ENCODE results near the gene UGP2. TPM values are rescaled to one million over a fixed set of nuclear protein-coding genes. Genes with fewer than 3 reads are reported as not detected.
A peak's percentile ranks its signal among the peaks of the same experiment; 100 is the strongest.
"Not testable (repeated sequence)": the region's sequence is repeated elsewhere in the genome, so short reads cannot be mapped to it uniquely, and the experiment has no call there.

The UGP2 gene
- polyA plus RNA-seq (ENCODE audit: insufficient read length in 4 of 4): 100 to 1,000 TPM in 3 of 4 donors, 10 to 100 TPM in 1; 95.7 to 142 (median 122) TPM

- DNase-seq (ENCODE audit: low read depth in 4 of 4, low spot score in 3 of 4): peak in 3 of 4 donors; percentile 73 to 79 (median 77)
These were observed at the start of gene UGP2 for GRCh38 chr2:63841254-63842022. TSS of gene UGP2 (plus strand) at chr2:63841896. CDS start at chr2:63842186, 290 bp downstream.

DNA sequence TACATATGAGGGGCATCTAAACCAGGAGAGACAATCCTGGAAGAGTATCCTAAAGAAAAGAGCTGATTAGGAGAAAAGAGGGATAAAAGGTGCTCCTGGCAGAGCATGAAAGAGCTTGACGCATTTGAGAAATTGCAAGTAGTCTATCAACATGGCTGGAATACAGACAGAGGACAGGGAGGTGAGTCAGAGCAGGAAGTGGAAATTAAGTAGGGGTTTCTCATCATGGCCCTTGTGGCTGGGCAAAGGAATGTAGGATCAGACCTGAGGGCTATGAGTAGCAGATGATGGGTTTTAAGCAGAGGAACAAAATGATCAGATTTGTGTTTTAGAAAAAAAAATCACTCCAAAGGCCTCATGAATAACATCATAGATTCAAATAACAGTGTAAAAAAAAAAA, 49.2 kb upstream of the UGP2 start:
- DNase-seq (ENCODE audit: low read depth in 4 of 4, low spot score in 3 of 4): no peak

DNA sequence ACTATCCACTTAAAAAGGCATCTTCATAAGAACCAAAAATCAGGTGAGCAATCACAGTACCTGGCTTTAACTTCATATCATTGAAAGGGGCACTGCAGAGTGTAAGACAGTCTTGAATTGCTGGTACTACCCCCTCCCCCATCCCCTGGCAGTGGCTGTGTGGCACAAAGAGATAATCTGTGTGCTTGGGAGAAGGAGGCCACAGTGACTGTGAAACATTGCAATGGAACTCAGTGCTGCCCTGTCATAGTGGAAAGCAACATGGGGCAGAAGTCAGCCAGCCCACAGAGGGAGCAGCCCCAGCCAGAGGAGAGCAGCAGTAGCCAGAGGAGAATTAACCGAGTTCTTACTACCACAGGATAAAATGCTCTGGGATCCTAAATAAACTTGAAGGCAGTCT, 45.3 kb upstream of the UGP2 start:
- DNase-seq (ENCODE audit: low read depth in 4 of 4, low spot score in 3 of 4): no peak

DNA sequence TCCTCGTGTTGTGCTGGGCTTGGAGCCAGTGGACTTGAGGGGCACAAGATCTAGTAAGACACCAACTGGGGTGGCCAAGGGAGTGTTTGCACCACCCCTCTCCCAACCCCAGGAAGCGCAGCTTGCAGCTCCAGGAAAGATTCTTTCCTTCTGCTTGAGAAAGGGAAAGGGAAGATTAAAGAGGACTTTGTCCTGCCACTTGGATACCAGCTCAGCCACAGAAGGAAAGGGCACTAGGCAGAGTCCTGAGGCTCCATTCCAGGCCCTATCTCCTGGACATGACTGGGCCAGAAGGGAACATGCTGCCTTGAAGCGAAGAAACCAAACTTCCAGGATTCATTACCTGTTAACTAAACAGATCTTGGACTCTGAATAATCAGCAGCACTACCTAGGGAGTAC, 44.9 kb upstream of the UGP2 start:
- DNase-seq (ENCODE audit: low read depth in 4 of 4, low spot score in 3 of 4): no peak

GRCh38 chr2:63801455-63801854, 40.2 kb upstream of the UGP2 start:
- no peak for DNase-seq (ENCODE audit: low read depth in 4 of 4, low spot score in 3 of 4)

DNA sequence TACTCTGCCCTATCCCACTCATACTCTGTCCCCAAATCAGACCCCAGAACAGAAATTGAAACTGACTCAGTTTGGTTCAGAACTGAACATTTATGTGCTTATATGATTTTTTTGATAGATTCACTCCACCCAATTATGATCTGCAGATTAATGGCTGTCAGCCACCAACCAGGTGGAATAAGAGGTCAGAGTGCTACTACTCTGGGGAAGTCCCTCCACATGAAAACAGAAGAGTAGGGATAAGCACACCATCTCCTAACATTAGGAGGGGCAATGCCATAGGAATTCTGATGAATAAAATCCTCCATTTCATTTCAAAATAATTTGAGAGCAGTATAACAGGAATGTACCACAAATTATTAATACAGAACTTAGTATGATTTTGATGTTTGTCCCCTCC, 36.3 kb upstream of the UGP2 start:
- no peak for DNase-seq (ENCODE audit: low read depth in 4 of 4, low spot score in 3 of 4)

- not testable (repeated sequence) for DNase-seq (ENCODE audit: low read depth in 4 of 4, low spot score in 3 of 4)
These were observed 33.7 kb upstream of the UGP2 start for GRCh38 chr2:63808036-63808435.

DNA sequence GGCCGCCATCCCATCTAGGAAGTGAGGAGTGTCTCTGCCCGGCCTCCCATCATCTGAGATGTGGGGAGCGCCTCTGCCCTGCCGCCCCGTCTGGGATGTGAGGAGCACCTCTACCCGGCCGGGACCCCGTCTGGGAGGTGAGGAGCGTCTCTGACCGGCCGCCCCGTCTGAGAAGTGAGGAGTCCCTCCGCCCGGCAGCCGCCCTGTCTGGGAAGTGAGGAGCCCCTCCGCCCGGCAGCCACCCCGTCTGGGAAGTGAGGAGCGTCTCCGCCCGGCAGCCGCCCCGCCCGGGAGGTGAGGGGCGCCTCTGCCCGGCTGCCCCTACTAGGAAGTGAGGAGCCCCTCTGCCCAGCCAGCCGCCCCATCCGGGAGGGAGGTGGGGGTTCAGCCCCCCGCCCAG, 32.8 kb upstream of the UGP2 start:
- DNase-seq (ENCODE audit: low read depth in 4 of 4, low spot score in 3 of 4): not testable (repeated sequence)

GRCh38 chr2:63811063-63811462, 30.6 kb upstream of the UGP2 start:
- no peak for DNase-seq (ENCODE audit: low read depth in 4 of 4, low spot score in 3 of 4)

DNA sequence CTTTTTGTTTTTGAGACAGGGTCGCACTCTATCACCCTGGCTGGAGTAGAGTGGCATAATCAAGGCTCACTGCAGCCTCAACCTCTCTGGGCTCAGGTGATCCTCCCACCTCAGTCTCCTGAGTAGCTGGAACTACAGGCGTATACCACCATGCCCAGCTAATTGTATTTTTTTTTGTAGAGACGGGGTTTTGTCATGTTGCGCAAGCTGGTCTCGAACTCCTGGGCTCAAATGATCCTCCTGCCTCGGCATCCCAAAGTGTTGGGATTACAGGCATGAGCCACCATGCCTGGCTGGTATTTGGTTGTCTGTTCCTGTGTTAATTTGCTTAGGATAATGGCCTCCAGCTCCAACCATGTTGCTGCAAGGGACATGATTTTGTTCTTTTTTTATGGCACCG, 29.8 kb upstream of the UGP2 start:
- not testable (repeated sequence) for DNase-seq (ENCODE audit: low read depth in 4 of 4, low spot score in 3 of 4)

GRCh38 chr2:63814114-63814513, 27.6 kb upstream of the UGP2 start:
- DNase-seq (ENCODE audit: low read depth in 4 of 4, low spot score in 3 of 4): no peak

- no peak for DNase-seq (ENCODE audit: low read depth in 4 of 4, low spot score in 3 of 4)
These were observed 24.3 kb upstream of the UGP2 start for GRCh38 chr2:63817382-63817781.

- DNase-seq (ENCODE audit: low read depth in 4 of 4, low spot score in 3 of 4): peak in 1 of 4 donors; percentile 14
These were observed 23.4 kb upstream of the UGP2 start for GRCh38 chr2:63818271-63818670.

DNA sequence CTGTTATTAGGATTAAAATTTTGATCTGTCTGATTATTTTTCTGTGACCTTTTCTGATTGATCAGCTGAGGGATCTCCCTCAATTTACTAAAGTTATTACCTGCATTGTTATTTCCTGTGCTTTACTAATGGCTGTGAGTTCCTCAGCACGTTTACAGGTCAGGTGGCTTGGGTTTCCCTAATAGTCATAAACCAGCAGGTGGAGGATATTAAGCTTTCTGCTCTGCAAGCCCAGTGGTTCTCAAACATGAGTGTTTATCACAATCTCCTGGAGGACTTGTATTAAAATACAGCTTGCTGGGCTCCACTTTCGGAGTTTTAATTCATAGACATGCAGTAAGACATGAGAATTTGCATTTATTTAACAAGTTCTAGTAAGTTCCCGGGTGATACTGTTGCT, 22.4 kb upstream of the UGP2 start:
- DNase-seq (ENCODE audit: low read depth in 4 of 4, low spot score in 3 of 4): no peak

DNA sequence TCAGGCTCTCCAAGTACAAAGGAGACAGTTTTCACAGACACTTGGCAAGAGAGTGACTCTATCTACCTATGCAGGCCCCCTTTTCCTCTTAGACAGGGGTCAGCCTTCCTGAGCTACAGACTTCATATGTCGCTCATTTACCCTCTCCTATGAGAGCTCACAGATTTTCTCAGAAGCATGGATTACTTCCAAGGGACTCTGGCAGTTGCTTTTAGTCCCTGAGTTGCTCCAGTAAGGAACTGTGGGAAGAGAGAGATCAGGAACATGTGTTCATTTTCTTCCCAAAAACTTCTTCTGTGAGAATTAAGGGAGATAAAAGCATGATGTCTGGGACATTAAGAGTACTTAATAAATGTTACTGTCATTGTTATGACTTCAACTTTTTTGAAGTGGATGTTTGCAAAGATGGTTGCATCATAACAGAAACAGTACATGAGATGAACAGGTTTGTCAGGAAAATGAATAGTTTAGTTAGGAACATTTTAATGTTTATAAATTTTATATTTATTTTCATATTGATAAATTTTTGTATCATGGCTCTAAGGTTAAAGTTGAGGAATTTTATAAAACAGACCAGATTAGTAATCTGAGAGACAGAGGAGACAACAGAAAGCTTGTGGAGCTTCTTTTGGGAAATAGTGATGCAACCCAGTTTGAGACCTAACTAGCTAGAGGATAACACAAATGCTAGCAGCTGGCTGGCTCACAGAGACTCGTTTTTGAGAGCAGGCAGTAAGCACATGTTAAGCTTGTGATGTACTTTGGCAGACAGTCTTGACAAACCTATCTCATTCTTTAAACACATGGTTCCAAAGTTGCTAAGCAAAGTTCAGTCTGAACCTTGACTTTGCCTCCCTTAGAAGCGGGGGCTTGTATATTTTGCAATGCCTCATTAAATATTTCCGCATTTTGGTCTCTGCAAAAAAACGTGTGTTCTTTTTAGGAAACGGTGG, 21.7 kb upstream of the UGP2 start:
- no peak for DNase-seq (ENCODE audit: low read depth in 4 of 4, low spot score in 3 of 4)

DNA sequence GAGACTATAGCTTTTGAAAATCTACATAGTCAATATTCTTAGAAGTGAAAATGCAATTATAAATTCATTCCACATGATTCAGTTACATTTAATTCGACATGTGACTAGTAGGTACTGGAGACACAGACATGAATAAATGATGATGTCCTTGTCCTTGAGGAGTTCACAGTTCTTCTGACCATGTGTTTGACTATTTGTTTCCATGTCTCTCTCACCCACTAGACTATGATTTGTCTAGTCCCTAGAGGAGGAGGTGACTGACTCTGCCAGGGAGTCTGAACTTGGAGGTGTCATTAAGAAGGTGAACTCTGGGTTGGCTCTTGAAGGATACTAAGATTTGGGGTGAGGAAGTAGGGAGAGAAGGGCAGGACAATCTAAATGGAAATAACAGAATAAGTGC, 20.7 kb upstream of the UGP2 start:
- no peak for DNase-seq (ENCODE audit: low read depth in 4 of 4, low spot score in 3 of 4)

DNA sequence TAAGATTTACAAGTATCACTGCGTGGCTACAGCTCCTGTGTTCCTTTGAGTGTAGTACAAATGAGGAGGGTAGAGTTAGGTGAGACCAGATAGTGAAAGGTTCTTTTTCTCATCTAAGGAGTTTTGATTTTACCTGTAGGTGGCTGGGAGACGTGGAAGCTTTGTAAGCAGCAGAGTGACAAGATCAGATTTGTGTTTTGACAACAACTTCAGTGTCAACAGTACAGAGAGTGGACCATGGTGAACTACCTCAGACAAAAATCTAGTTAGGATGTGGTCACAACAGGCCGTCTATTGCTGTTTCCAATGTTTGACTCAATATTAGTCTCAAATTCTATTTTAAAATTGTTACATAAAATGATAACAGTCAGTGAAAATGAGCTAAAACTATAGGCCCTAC, 20.3 kb upstream of the UGP2 start:
- no peak for DNase-seq (ENCODE audit: low read depth in 4 of 4, low spot score in 3 of 4)

DNA sequence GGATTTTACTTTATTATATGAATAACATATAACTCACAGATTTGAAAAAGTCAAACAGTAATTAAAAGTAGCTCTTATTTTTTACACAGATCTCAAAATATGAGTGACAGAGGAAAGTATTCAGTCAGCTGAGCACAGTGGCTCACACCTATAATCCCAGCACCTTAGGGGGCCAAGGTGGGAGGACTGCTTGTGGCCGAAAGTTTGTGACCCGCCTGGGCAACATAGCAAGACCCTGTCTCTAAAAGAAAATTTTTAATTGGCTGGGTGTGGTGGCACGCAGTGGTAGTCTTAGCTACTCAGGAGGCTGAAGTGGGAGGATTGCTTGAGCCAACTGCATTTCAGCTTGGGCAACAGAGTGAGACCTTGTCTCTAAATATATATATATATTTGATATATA, 19.2 kb upstream of the UGP2 start:
- no peak for DNase-seq (ENCODE audit: low read depth in 4 of 4, low spot score in 3 of 4)

- DNase-seq (ENCODE audit: low read depth in 4 of 4, low spot score in 3 of 4): no peak
These were observed 13.9 kb upstream of the UGP2 start for GRCh38 chr2:63827749-63828148.

- DNase-seq (ENCODE audit: low read depth in 4 of 4, low spot score in 3 of 4): no peak
These were observed 10.5 kb upstream of the UGP2 start for GRCh38 chr2:63831176-63831575.

- no peak for DNase-seq (ENCODE audit: low read depth in 4 of 4, low spot score in 3 of 4)
These were observed 7.3 kb upstream of the UGP2 start for GRCh38 chr2:63834401-63834800.

Measured in left renal pelvis (tissue), 4 donors.